Mesothelial cell of epicardium (in vitro differentiated cells): Measurements from ENCODE around the gene RBBP4. TPM values are rescaled to one million over a fixed set of nuclear protein-coding genes. Genes with fewer than 3 reads are reported as not detected.
A peak's percentile ranks its signal among the peaks of the same experiment; 100 is the strongest.
"Not testable (repeated sequence)": the region's sequence is repeated elsewhere in the genome, so short reads cannot be mapped to it uniquely, and the experiment has no call there.

Source experiments
- DNase-seq, 2 experiments: peaks; one replicate each; pipeline ENCODE4 v3.0.0; 2021; ENCODE audit warnings: low spot score in 2 of 2; ENCODE audit not compliant: unreplicated experiment in 2 of 2
- H3K27ac Mint-ChIP-seq: 2 replicates; pipeline ENCODE4 v1.8.0; 2021; ENCODE audit warnings: mixed read lengths
- H3K27me3 Mint-ChIP-seq: 2 replicates; pipeline ENCODE4 v1.8.0; 2021; ENCODE audit warnings: low read depth, mixed read lengths
- H3K36me3 Mint-ChIP-seq: 2 replicates; pipeline ENCODE4 v1.8.0; 2021; ENCODE audit warnings: mixed read lengths
- H3K4me1 Mint-ChIP-seq: 2 replicates; pipeline ENCODE4 v1.8.0; 2021; ENCODE audit warnings: mixed read lengths
- H3K4me3 Mint-ChIP-seq: 2 replicates; pipeline ENCODE4 v1.8.0; 2021; ENCODE audit warnings: mild to moderate bottlenecking, moderate library complexity, mixed read lengths
- H3K9me3 Mint-ChIP-seq: 2 replicates; pipeline ENCODE4 v1.8.0; 2021; ENCODE audit warnings: mixed read lengths
- total RNA-seq: library from RNA; stranded (reverse); gene quantifications from 3 replicates; pipeline ENCODE4 v1.2.1, GENCODE V29; 2021
- TF ChIP-seq, protein P1 (sequence below): fragments of 200-600 bp; sonication (generic); IDR thresholded peaks from one replicate; pipeline ENCODE4 v1.5.0; 2021; ENCODE audit warnings: antibody characterized with exemption; ENCODE audit not compliant: unreplicated experiment

The RBBP4 gene
- total RNA-seq, 1 donor from 2014 or later, result 388 TPM

DNA sequence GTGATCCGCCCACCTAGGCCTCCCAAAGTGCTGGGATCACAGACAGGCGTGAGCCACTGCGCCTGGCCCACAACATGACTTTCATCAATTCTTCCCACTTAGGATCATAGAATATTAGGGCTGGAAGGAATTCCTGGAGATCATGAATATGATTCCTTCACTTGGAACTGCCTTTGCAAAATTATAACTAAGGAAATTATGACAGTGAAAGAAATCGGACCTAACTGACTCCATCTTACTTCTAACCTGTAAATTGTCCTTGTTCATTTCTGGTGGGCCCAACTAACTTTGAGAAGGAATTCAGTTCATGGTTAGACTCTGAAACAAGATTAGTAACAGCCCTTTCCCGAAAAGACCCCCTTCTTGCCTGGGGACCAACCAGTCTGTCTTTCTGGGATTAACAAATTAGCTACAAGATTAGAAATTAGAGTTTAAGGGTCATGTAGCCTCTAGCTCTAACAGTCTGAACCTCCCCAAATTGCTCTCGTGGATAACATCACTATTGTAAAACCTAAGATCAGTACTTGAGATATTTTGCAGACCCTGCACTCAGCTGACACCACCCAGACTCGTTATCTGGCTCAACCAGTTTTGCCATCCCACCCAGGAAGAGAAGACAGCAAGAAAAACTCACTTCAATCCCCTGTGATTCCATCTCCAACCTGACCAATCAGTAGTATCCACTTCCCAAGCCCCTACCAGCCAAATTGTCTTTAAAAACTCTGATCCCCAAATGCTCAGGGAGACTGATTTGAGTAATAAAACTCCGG lies 15.3 kb upstream of the RBBP4 start:
- Mint-ChIP-seq H3K27ac (peak overlapping the region; percentile 67), H3K9me3 (no peaks in the 10 kb centered on the region), H3K4me1 (peaks cover 17% of the 10 kb centered on the region), H3K4me3 (peak overlapping the region; percentile 5), H3K36me3 (peaks cover 9% of the 10 kb centered on the region), H3K27me3 (no peaks in the 10 kb centered on the region)
- no peak for DNase-seq
- TF ChIP-seq, protein P1, sequence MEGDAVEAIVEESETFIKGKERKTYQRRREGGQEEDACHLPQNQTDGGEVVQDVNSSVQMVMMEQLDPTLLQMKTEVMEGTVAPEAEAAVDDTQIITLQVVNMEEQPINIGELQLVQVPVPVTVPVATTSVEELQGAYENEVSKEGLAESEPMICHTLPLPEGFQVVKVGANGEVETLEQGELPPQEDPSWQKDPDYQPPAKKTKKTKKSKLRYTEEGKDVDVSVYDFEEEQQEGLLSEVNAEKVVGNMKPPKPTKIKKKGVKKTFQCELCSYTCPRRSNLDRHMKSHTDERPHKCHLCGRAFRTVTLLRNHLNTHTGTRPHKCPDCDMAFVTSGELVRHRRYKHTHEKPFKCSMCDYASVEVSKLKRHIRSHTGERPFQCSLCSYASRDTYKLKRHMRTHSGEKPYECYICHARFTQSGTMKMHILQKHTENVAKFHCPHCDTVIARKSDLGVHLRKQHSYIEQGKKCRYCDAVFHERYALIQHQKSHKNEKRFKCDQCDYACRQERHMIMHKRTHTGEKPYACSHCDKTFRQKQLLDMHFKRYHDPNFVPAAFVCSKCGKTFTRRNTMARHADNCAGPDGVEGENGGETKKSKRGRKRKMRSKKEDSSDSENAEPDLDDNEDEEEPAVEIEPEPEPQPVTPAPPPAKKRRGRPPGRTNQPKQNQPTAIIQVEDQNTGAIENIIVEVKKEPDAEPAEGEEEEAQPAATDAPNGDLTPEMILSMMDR, result no peak

DNA sequence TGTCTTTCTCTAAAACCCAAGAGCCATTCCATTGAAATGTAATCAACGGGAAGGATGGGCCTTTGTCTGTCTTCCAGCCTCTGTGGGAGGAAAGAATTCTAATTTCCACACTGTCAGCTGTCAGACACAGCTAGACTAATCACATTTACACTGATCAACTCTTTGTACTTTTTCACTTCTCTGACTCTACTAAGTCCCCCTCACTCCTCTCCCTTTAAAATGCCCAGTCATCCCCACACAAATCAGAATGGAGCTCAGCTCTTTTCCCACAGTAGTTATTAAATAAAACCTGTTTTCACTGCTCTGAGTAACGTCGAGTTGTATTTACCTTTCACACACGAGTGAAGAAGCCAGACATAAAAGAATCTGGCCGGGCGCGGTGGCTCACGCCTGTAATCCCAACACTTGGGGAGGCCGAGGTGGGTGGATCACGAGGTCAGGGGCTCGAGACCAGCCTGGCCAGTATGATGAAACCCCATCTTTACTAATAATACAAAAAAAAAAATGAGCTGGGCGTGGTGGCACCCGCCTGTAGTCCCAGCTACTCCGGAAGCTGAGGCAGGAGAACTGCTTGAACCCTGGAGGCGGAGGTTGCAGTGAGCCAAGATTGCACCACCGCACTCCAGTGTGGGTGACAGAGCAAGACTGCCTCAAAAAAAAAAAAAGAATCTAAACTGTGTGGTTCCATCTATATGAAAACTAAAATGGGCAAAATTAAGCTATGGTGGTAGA lies 13.9 kb upstream of the RBBP4 start:
- peaks cover 17% of the 10 kb centered on the region for H3K4me1 Mint-ChIP-seq
- DNase-seq, result no peak
- no peaks in the 10 kb centered on the region for H3K9me3 Mint-ChIP-seq
- TF ChIP-seq, protein P1, result no peak
- H3K4me3 Mint-ChIP-seq, result no peak overlapping the region
- peak overlapping the region; percentile 78 for H3K27ac Mint-ChIP-seq
- no peaks in the 10 kb centered on the region for H3K27me3 Mint-ChIP-seq
- peaks cover 7% of the 10 kb centered on the region for H3K36me3 Mint-ChIP-seq

DNA sequence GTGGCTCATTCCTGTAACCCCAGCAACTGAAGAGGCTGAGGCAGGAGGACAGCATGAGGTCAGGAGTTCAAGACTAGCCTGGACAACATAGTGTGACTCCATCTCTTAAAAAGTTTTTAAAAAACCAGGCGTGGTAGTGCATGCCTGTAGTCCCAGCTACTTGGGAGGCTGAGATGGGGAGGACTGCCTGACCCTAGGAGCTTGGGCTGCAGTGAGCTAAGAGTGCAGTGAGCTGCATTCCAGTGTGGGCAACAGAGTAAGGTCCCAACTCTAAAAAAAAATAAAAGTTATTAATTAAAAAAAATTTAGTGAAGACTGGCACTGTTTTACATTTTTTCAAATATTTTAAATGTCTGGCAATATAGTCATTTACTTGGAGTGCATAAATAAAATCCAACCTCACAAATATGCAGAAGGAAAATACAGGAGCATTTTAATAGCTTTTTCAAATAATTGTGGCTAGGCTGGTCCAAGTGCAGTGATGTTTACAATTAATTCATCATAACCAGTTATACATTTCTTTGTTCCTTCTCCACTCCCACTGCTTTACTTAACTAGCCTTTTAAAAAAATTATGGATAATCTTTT lies 11.4 kb upstream of the RBBP4 start:
- Mint-ChIP-seq H3K27me3 (no peaks in the 10 kb centered on the region), H3K27ac (no peak overlapping the region)

DNA sequence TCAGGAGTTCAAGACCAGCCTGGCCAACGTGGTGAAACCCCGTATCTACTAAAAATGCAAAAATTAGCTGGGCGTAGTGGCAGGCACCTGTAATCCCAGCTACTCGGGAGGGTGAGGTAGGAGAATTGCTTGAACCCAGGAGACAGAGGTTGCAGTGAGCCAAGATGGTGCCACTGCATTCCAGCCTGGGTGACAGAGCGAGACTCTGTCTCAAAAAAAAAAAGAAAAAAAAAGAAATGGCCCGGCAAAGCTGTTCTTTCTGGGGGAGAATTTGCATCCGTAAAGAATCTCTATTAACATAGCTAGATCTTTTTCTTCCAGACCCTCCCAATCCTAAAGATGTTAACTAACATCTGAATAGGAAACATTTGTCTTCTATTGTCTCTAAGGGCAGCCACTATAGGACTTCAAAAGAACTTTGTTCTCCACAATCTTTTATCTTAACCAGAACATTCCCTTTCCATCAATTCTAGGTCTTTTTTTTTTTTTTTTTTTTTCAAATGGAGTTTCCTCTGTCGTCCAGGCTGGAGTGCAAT lies 8.6 kb upstream of the RBBP4 start:
- H3K4me1 Mint-ChIP-seq, result not testable (repeated sequence)

More for the DNA sequence above, 11.4 kb upstream of the RBBP4 start:
- Mint-ChIP-seq H3K36me3 (peaks cover 2% of the 10 kb centered on the region), H3K4me3 (no peak overlapping the region), H3K4me1 (peaks cover 19% of the 10 kb centered on the region), H3K9me3 (no peaks in the 10 kb centered on the region)
- TF ChIP-seq, protein P1, result no peak
- DNase-seq, result no peak

GRCh38 chr1:32644426-32644825 lies 6.6 kb upstream of the RBBP4 start:
- Mint-ChIP-seq H3K27ac (no peak overlapping the region), H3K4me3 (no peak overlapping the region), H3K36me3 (peaks cover 2% of the 10 kb centered on the region), H3K4me1 (peaks cover 10% of the 10 kb centered on the region), H3K27me3 (no peaks in the 10 kb centered on the region), H3K9me3 (no peaks in the 10 kb centered on the region)
- no peak for DNase-seq
- TF ChIP-seq, protein P1, result no peak

More for the DNA sequence above, 8.6 kb upstream of the RBBP4 start:
- H3K27ac Mint-ChIP-seq, H3K4me3 Mint-ChIP-seq, H3K27me3 Mint-ChIP-seq, H3K9me3 Mint-ChIP-seq, H3K36me3 Mint-ChIP-seq, DNase-seq: not testable (repeated sequence)
